ENCODE data around the gene FILIP1L. TPM values are rescaled to one million over a fixed set of nuclear protein-coding genes. Genes with fewer than 3 reads are reported as not detected.

Gene FILIP1L
- polyA plus RNA-seq, 1 donor: 42.3 TPM

DNA sequence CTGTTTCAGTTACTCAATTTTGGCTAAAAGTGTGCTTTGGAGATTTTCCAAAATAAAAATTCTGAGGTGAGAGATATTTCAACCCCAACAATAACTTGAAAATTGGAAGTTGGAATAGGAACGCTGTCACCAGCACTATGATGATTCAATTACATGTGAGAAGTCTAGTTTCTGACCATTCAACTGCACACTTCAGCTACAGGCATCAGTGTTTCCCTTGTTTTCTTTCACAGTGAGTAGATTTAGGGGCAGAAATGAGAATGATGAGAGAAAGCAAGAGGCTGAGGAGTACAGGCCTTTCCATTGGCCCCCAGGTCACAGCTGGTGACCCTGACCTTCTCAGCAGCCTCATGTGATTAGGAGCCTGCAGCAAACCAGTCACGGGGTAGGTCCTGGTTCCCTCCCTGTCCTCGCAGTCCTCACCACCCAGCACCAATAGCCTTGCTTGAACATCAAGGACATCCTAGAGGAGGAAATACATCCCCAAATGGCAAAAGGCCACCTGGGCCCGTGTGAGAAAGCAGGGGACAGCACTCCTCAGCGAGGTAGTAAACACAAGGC is 10.0 kb upstream of the FILIP1L start:
- peak; percentile 44 for DNase-seq

DNA sequence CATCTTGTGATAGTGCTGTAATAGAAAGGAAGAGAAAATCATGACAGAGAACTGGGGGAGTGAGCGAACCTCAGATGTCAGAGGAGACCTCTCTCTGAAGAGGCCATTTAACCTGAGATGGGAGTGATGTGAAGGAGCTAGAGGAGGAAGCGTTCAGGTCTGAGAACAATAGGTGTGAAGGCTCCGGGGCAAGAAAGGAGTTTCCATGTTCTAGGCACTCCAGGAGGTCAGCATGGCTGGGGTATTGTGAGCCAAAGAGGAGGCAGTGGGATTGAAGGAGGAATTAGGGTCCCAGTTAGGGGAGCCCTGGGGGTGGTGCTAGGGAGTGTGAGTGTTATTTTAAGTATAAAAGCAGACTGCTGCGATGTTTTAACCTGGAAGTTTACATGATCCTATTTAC is 8.8 kb upstream of the FILIP1L start:
- DNase-seq: no peak

DNA sequence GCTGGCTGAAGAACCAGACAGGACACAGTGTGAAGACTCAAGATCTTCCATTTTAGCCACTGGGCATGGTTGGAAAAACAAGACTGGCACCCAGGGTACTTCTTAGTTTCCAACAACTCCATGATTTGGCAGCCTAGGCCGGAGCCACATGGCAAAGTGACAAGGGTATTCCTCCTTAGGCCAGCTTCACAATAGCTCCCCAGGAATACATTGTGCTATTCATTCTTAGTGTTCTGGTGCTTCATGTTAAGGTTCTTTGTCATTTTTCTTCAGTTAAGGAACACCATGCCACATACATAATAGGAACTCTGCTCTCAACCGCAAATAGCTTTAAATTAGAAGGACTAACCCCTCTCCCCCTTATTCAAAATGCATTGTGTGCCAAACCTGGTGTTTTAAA is 8.0 kb upstream of the FILIP1L start:
- DNase-seq: no peak

DNA sequence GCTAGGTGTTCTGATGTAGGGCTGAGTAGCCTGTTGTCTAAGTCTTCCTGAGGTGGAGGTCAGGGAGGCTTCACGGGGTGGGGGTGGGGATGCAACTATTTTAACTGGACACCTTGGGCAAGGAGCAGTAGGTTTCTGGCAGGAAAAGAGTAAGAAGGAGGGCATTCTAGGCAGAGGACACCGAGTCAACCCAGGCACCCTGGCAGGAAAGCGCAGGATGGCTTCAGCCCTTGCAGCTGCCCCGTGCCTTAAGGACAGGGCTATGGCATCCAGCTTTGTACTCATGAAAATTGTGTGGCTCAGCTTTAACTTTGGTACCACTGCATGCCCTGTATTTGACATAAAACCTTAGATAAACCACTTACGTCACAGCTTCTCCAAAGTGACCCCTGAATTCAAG is 6.4 kb upstream of the FILIP1L start:
- no peak for DNase-seq

- DNase-seq: peak; percentile 46
Observed at GRCh38 chr3:100120012-100120411, 5.7 kb upstream of the FILIP1L start.

DNA sequence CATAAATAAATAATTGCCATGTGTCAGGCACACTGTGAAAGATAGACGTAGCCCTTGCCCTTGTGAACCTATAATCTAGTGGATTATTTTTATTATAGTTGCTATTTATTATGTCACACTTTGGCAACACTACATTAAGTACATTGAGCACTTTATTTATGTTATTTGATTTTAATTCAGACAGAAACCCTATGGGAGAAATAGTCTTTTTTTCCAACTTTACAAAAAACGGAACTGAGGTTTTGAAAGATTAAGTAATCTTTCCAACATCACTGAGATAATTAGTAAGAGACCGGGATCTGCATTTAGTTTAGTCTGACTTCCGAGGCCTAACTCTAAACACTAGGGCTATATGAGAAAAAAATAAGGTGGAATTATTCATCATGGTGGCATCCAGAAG is 2.8 kb upstream of the FILIP1L start:
- no peak for DNase-seq

DNA sequence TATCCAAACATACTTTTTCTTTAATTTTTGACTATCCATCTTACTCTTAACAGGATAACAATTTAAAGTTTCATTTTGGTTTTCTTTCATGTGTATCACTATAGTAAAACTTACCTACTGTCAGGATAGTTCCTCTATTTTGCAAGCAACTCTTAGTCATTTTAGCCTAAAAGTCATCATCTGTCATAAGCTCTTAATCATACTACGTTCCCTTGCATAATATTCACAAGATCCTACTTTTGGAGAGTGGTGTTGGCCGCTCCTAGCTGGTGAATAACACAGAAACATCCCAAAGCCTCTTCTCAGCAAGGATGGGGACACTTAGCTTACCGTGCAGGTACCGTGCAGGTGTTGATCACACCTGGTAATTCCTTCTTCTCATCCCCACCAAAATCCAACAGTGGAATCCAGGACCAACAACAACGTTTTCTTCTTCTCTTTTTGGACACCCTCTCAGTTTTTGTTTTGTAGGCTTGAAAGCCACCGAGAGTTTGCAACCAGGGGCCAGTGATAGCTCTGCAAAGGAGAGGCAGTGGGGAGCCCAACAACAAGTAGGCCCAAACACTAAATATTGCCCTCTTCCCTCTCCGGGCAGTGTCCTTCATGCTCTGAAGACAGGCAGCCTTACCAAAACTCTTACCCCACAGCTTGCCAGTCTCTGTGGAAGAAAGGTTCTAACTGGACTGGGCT is 433 bp downstream of the FILIP1L start:
- DNase-seq: no peak

- DNase-seq: no peak
Observed at GRCh38 chr3:100111728-100112127, 2.6 kb downstream of the FILIP1L start.

DNA sequence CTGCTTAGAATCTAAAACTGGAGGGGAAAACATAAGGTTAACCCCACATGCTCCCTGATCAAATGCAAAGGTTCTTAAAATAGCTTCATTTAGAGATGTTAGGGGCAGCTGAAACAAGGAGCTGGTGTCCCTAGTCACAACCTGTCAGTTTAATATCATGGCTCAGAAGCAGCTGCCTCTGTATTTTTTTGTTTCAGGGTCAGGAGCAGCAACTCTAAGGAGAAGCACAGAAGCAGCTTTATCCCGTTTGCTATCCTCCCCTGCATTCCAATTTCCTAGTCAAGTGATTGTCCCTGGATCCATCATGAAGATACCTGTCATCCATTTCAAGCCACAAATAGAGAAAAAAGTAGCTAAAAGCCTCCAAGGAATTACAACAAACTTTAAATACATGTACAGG is 4.1 kb downstream of the FILIP1L start:
- DNase-seq: no peak

DNA sequence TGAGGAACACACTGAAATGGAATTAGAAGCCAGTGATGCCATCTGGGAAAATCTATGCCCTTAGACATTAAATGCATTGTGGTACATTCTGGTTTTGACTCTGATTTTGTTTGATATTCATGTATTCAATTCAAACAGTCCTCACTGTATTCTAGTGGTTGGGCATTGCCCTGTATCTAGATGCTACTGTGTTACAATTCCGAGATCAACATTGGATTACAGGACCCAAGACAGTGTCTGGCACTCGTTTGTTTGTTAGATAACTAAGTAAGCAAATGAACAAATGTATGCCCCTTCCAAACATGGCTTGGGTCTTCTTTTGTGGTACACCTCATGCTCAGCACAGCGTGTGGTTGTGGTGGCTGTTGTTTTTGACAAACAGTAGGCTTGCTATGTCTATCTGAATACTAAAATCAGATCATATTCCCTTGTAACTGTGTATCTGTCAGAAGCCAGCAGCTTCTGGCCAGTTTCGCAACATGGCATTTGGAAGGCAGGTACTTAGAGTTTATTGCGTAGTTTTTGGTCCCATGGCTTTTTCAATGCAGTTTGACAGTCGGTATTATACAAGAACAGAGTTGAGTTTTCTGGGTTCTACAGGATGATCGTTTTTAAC is 5.7 kb downstream of the FILIP1L start:
- no peak for DNase-seq

DNA sequence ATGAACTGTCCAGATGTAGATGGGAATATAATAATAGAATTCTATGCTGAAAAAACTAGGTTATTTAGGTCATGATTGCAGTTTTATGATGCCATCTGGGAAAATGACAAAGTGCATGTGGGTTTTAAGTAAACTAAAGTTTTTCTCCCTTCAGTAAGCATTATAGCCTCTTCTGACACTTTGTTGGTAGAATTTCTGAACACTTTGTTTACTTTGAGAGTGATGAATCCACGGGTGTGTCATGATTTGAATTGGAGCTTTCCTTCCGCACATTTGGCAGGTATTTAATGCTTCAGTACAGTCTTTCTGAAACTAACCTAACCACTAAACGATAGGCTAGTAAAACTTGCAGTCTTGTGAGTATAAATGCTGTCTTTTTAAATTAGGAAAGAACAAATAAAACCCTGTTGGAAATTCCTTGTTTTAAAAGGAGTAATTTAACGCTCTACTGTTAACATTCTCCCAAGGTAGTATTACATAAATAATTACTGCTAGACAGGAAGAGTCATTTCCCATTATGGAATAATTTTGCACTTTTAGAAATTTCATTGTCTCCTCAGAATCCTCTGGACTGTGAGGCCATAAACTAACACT is 7.0 kb downstream of the FILIP1L start:
- DNase-seq: no peak

DNA sequence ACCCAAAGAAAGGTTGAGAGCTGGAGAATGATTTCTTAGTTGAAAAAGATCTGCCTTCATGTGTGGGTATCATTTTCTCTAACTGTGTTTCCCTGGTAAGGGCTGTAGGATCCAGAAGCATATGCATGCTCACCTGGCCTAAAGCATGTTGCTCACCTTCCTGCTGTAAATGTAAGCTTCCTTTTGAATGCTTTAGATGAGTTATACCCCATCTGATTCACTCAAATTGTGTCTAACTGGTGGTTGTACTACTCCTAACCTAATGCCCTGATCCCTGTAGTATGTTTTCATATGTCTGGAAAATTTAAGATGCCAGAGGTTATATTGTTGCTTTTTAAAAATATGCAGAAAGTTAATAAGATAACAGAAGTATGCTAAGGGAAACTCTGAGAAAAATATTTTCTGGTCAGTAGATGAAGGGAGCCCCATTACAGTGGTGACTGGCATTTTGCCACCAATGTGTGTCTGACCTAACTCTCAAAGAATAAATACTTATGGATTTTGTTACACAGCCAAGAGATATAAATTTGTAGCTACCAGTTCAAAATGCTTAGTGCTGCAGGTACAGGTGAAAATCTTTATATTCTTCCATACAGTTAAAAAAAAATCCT is 7.7 kb downstream of the FILIP1L start:
- DNase-seq: no peak

DNA sequence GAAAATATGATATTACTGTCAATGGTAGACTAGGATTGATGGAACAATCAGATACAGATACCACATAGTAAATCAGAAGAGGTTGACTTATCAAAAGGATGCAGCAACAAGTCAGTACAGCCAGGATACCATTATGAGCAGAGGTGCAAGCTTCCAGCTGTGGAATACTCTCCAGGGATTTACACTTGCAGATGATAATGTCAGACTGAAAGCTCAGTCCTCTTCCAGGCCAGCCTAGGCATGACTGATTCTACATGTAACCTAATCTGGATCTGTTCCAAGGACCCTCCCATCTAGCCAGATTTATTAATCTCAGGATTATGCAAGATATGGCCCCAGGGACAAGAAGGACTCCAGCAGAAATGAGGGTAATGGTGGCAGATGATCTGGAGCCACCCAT is 8.2 kb downstream of the FILIP1L start:
- no peak for DNase-seq

DNA sequence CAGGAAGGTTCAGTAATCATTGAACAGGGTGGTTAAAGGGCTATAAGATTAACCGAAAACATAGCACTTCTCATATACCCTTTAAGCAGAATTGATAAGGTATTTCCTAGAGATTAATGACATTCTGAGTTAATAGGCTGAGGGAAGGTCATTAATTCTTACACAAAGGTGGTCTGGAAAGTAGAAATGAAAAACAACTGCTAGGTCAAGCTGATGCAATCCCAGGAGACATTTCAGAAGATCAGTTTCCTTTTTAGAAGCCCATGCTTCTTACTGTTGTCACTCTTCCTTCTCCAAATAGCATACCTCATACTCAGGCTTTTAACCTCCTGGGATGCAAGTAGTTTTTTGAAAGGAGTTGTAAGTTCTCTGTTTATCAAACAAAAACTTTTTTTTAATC is 8.8 kb downstream of the FILIP1L start:
- no peak for DNase-seq

DNA sequence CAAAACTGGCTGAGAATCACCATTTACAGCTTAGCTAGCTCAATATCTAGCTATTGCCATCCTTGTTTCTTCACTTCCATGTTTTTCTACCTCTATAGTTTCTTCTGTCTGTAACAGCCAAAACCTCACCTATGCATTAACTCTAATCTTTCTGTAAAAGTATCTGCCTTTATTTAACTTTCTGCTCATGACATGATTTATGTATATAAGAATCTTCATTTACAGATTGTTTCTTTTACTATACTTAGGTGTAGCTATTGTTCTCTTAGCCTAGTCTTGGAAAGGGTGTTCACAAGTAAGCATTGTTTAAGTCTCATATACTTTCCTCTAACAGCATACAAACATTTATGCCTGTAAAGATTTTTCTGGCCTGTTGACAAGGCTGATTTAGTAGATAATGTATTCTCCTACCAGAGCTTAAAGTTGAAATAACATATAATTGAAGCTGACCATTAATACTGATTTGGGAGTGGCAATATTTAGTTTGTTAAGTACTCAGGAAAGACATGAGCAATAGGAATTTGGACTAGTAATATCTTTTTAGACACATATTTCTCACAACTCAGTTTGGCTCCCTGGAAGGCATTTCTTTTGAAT is 9.4 kb downstream of the FILIP1L start:
- no peak for DNase-seq

GRCh38 chr3:100104442-100104798 is 9.9 kb downstream of the FILIP1L start:
- DNase-seq: no peak

- DNase-seq: no peak
Observed at GRCh38 chr3:100103558-100104441, 10.5 kb downstream of the FILIP1L start.

DNA sequence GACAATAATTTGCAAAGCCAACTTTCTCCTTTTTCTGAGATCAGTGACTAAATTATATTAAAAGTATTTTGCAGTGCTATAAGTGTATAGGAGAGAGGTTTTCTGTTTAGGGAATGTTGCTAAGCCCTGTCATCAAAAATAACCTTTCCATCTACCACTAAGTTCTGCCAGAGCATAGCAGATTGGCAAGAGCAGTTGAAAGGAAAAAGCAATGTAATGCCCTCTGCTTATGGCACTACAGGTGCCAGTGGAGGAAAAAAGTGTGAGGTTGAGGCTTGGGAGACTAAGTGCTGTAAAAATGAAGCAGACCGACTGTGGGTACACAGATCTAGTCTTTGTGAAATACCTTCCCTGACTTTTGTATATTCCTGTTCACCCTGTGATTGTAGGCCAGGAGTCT is 11.5 kb downstream of the FILIP1L start:
- no peak for DNase-seq

- no peak for DNase-seq
Observed at GRCh38 chr3:100100425-100100824, 13.9 kb downstream of the FILIP1L start.

DNA sequence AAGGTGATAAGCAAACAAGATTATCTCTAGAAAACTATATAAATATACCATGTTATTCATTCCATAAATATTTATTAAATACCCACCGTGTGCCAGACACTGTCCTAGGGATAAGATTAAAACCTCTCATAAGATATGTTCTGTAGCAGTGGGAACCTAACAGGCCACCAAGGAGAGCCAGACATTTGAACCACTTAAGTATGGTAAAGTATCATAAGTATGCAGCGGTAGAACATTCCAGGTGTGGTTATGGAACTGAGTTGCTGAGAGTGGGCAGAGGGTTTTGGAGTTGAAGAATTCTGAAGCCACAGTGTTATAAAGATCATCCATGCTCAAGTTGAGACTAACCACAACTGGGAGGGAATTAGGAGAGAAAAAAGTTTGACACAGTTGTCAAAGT is 14.7 kb downstream of the FILIP1L start:
- DNase-seq: no peak

DNA sequence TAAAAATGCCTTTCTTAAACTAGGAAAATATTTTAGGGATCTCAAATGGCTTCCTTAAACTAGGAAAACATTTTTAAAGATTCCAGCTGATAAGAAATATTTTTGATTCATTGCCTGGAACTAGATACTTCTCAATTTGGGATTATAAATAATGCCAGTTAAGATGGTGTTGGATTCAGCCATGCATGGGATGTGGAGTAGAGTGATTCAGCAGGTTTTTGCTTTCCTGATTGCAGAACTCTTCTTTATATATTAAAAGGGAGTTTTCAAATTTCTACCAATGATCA is 15.6 kb downstream of the FILIP1L start:
- DNase-seq: no peak
